Measurements from ENCODE around the gene SPATA6. TPM values are rescaled to one million over a fixed set of nuclear protein-coding genes. Genes with fewer than 3 reads are reported as not detected.
"Not testable (repeated sequence)": the region's sequence is repeated elsewhere in the genome, so short reads cannot be mapped to it uniquely, and the experiment has no call there.

Gene SPATA6
- polyA plus RNA-seq, 4 donors, result 15.5 to 19.8 (median 17.5) TPM

GRCh38 chr1:48371598-48371997 lies 100.4 kb downstream of the SPATA6 start:
- no peak for DNase-seq (ENCODE audit: low read depth in 4 of 4, low spot score in 3 of 4)

- no peak for DNase-seq (ENCODE audit: low read depth in 4 of 4, low spot score in 3 of 4)
Observed at GRCh38 chr1:48362901-48363300, 109.1 kb downstream of the SPATA6 start.

GRCh38 chr1:48356901-48357300 lies 115.1 kb downstream of the SPATA6 start:
- no peak for DNase-seq (ENCODE audit: low read depth in 4 of 4, low spot score in 3 of 4)

- no peak for DNase-seq (ENCODE audit: low read depth in 4 of 4, low spot score in 3 of 4)
Observed at GRCh38 chr1:48344373-48344772, 127.6 kb downstream of the SPATA6 start.

GRCh38 chr1:48341221-48341620 lies 130.8 kb downstream of the SPATA6 start:
- no peak for DNase-seq (ENCODE audit: low read depth in 4 of 4, low spot score in 3 of 4)

- DNase-seq (ENCODE audit: low read depth in 4 of 4, low spot score in 3 of 4), result no peak
Observed at GRCh38 chr1:48338257-48338656, 133.7 kb downstream of the SPATA6 start.

- no peak for DNase-seq (ENCODE audit: low read depth in 4 of 4, low spot score in 3 of 4)
Observed at GRCh38 chr1:48333316-48333715, 138.7 kb downstream of the SPATA6 start.

GRCh38 chr1:48332115-48332514 lies 139.9 kb downstream of the SPATA6 start:
- no peak for DNase-seq (ENCODE audit: low read depth in 4 of 4, low spot score in 3 of 4)

- no peak for DNase-seq (ENCODE audit: low read depth in 4 of 4, low spot score in 3 of 4)
Observed at GRCh38 chr1:48329905-48330304, 142.1 kb downstream of the SPATA6 start.

GRCh38 chr1:48329486-48329885 lies 142.5 kb downstream of the SPATA6 start:
- DNase-seq (ENCODE audit: low read depth in 4 of 4, low spot score in 3 of 4), result no peak

- DNase-seq (ENCODE audit: low read depth in 4 of 4, low spot score in 3 of 4), result not testable (repeated sequence)
Observed at GRCh38 chr1:48311829-48312228, 160.2 kb downstream of the SPATA6 start.

GRCh38 chr1:48309564-48310082 lies 162.4 kb downstream of the SPATA6 start:
- no peak for DNase-seq (ENCODE audit: low read depth in 4 of 4, low spot score in 3 of 4)

GRCh38 chr1:48302652-48303051 lies 169.4 kb downstream of the SPATA6 start:
- DNase-seq (ENCODE audit: low read depth in 4 of 4, low spot score in 3 of 4), result no peak

- DNase-seq (ENCODE audit: low read depth in 4 of 4, low spot score in 3 of 4), result no peak
Observed at GRCh38 chr1:48294656-48295055, 177.3 kb downstream of the SPATA6 start.

- not testable (repeated sequence) for DNase-seq (ENCODE audit: low read depth in 4 of 4, low spot score in 3 of 4)
Observed at GRCh38 chr1:48294094-48294493, 177.9 kb downstream of the SPATA6 start.

GRCh38 chr1:48292706-48293105 lies 179.3 kb downstream of the SPATA6 start:
- no peak for DNase-seq (ENCODE audit: low read depth in 4 of 4, low spot score in 3 of 4)

GRCh38 chr1:48291421-48291820 lies 180.6 kb downstream of the SPATA6 start:
- no peak for DNase-seq (ENCODE audit: low read depth in 4 of 4, low spot score in 3 of 4)

- DNase-seq (ENCODE audit: low read depth in 4 of 4, low spot score in 3 of 4), result no peak
Observed at GRCh38 chr1:48285525-48285924, 186.5 kb downstream of the SPATA6 start.

- not testable (repeated sequence) for DNase-seq (ENCODE audit: low read depth in 4 of 4, low spot score in 3 of 4)
Observed at GRCh38 chr1:48284696-48285420, 187.1 kb downstream of the SPATA6 start.

- DNase-seq (ENCODE audit: low read depth in 4 of 4, low spot score in 3 of 4), result not testable (repeated sequence)
Observed at GRCh38 chr1:48282329-48282728, 189.7 kb downstream of the SPATA6 start.

GRCh38 chr1:48277437-48277836 lies 194.6 kb downstream of the SPATA6 start:
- not testable (repeated sequence) for DNase-seq (ENCODE audit: low read depth in 4 of 4, low spot score in 3 of 4)

GRCh38 chr1:48266576-48266975 lies 205.4 kb downstream of the SPATA6 start:
- no peak for DNase-seq (ENCODE audit: low read depth in 4 of 4, low spot score in 3 of 4)
